Cerebellar nuclear complex (tissue), 1 donor: ENCODE measurements around the gene ATP5F1E.
A peak's percentile ranks its signal among the peaks of the same experiment; 100 is the strongest.

Experiments
- DNase-seq, 2 experiments: peaks; one replicate each; lab custom pipeline; 2025; lab: John Stamatoyannopoulos, UW

ATP5F1E gene

GRCh38 chr20:59032023-59032712 is at the start of gene ATP5F1E:
Gene ATP5F1E, minus strand, starts transcription at chr20:59032335. Its CDS starts 84 bp downstream, at chr20:59032251.
- peak; percentile 74 to 76 for DNase-seq

DNA sequence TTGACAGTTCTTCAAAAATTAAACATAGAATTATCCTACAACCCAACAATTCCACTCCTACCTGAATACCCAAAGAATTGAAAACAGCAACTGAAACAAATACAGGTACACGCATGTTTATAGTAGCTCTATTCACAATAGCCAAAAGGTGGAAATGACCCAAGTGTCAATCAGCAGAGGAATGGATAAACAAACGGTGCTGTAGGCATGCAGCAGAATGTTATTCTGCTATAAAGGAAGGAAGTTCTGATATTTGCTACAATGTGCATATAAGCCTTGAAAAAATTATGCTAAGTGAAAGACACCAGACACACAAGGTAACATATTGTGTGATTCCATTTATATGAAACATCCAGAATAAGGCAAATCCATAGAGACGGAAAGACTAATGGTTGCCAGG is 48.9 kb upstream of the ATP5F1E start:
- no peak for DNase-seq

DNA sequence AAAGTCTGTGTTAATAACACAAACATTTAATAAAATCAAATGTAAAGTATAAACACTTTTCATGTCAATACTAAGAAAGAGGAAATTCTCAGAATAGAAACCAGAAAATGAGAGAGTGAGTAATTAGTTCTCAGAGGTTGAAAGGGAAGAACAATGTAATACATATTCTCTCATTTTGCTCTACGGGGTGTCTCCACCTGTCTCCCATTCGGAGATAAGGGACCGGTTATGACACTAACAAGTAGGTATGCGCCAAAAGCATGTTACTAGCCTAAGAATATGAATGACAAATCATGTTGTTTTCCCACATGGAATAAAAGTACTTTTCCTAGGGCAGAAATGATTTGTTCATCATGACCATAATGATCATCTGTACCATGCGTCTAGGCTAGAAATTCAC is 46.1 kb upstream of the ATP5F1E start:
- DNase-seq, result no peak

DNA sequence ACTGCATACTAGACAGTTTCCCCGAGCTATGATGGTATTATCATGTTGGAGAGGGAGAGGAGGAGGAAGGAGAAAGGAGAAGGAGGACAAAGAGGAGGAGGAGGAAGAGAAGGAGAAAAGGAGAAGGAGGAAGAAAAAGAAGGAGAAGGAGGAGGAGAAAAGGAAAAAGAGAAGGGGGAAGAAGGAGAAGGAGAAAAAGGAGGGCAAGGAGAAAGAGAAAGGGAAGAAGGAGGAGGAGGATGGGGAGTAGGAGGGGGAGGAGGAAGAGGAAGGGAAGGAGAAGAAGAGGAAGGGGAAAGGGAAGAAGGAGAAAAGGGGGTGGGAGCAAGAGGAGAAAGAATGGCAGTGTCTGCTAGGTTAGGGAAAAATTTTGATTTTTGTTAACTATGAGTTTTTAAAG is 45.6 kb upstream of the ATP5F1E start:
- DNase-seq, result no peak

DNA sequence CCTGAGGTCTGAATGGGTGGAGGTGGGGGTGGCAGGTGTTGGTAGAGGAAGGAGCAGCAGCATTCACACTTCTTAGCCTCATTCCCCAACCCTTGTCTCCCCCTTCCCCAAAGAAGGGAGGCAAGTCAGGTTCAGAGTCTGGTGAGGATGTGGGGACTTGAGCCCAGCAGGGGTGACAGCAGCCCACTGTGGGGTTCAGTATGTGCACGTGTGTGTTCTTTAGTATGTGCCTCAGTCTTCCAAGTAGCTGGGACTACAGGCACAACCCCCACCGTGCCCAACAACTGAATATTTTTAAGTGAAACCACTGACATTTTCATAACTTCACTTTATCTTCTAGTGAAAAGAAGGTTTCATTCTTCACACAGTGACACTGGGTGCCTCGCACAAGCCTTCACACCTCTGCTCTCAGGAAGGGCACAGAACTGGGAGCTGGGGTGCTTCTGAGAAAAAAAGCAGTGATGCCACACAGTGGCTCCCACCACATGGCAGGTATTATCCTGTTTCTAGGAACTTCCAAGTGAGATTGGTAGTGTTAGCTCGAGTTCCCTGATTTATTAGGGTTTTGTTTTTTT is 43.9 kb upstream of the ATP5F1E start:
- no peak for DNase-seq

DNA sequence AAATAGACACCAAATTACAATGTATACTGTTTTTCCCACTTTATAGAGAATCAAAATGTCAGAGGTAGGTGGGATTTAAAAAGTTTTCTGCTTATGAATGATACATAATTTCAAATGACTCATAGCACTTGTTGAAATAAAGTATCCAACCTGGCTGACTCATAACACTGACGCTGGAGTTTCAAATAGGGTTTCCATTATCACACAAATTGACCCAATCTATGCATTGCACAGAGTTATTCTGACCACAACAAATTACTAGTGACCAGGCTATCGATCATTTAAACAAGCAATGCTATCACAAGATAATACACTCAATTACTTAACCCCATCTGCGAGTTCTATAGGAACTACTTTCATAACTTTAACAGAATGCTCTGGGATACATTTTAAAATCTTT is 42.3 kb upstream of the ATP5F1E start:
- no peak for DNase-seq

GRCh38 chr20:59073582-59073981 is 41.4 kb upstream of the ATP5F1E start:
- no peak for DNase-seq

DNA sequence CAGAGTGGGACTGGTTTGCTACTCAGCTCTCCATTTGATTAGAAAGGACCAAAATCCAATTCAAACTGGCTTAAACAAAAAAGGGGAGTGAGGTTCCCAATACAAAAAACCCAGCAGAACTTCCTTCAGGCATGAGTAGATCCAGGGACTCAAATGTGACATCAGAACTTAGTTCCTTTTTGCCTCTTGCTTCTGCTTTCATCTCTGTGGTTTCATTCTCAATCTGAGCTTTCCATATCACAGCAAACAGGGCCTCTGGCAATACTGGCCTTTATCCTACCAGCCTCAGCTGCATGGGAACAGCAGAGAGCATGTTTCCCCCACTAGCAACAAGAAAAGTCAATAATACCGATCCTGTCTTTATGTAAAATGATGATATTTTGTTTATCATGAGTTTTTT is 39.1 kb upstream of the ATP5F1E start:
- DNase-seq, result no peak

- no peak for DNase-seq
Measured at GRCh38 chr20:59069026-59069425, 36.9 kb upstream of the ATP5F1E start.

- no peak for DNase-seq
Measured at GRCh38 chr20:59068534-59068933, 36.4 kb upstream of the ATP5F1E start.

DNA sequence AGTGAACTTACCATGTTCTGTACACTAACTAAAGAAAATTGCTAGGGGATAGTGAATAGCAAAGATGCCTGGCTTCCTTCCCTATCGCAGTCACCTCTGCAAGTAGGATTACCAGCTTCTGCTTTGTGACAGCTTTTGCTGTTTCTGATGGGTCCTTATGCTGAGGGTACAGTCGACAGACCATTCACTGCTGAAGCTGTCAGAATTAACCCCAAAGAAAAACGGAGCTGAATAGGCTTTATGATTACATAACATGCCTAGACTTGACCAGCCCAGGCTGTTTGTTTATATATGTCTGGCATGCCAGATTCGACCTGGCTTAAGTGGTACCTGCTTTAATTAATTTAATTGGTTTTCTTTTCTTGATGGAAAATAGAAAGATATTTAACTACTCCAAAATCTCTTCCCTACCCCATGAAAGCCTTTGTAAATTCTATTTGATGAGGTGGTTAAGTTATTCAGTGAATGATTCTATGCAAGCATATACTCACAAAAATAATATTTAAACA is 32.1 kb upstream of the ATP5F1E start:
- DNase-seq, result no peak

DNA sequence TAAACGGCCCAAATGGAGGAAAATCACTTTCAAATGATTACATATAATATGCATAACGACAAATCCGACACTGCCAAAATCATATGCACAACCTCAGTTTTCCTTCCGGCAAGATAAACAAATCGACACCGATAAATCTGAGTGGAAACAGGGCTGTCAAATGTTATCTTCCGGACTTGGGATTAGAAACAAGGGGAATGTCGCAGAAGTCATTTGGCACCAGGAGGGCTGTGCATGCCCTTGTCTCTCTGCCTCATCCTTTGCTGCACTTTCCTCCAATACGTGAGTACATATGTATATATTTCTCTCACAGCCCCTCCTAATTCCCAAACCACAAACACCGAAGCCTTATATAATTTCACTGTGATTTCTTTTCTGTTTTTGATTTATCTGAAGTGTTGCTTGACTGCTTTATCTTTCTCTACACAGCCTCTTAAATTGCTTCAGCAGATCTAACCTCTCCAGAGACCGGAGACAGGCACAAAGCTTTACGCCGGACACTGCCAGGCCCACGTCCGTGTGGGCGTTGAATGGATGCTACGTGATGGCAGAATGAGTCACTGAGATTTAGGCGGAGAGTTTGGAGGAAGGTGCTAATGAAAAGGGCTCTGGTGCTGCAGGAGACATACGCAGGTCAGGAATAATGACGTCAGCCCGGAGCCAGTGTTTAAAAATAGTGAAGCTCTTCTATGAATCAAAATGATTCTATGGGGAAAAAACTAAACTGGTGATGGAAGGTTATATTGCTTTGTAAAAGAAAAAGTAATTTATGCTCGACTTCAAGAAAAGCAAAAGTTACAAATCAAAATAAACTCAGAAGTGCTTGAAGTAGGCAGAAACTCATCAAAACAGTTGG is 31.5 kb upstream of the ATP5F1E start:
- DNase-seq, result no peak

DNA sequence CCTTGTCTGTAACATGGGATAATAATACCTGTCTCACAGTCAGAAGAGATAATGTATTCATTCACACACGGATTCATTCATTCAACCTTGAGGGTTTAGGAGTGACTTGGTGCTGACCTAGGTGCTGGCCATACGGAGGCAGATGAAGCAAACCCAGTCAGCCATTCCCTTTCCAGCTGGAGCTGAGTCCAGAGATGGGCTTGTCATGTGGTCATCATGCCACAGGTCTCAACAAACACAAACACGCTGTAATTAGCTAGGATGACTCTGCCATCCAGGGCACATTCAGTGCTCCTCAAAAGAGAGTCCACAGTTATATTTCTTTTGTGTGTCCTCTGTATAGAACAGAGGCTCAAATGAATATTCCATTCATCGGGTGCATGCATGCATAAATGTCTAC is 29.9 kb upstream of the ATP5F1E start:
- no peak for DNase-seq

- no peak for DNase-seq
Measured at GRCh38 chr20:59055302-59055701, 23.2 kb upstream of the ATP5F1E start.

GRCh38 chr20:59051666-59052185 is 19.6 kb upstream of the ATP5F1E start:
- no peak for DNase-seq

- no peak for DNase-seq
Measured at GRCh38 chr20:59050437-59050836, 18.3 kb upstream of the ATP5F1E start.

DNA sequence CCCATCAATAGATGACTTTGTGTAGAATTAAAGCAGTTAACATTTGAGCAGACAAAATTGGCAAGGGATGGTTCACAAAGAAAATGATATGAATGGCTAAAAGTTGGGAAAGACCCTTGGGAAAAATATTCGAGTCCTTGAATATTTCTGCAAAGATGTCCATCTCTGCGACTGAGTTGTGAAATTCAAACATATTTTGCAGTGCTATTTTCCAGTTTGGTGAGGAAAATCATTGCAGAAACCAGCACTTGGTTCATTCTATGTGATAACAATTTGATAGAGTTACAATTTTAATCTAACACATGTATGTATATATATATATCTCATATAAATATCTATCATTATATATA is 16.5 kb upstream of the ATP5F1E start:
- DNase-seq, result no peak

GRCh38 chr20:59047938-59048680 is 16.0 kb upstream of the ATP5F1E start:
- DNase-seq, result no peak

- no peak for DNase-seq
Measured at GRCh38 chr20:59046862-59047261, 14.7 kb upstream of the ATP5F1E start.

GRCh38 chr20:59044796-59045195 is 12.7 kb upstream of the ATP5F1E start:
- DNase-seq, result no peak

DNA sequence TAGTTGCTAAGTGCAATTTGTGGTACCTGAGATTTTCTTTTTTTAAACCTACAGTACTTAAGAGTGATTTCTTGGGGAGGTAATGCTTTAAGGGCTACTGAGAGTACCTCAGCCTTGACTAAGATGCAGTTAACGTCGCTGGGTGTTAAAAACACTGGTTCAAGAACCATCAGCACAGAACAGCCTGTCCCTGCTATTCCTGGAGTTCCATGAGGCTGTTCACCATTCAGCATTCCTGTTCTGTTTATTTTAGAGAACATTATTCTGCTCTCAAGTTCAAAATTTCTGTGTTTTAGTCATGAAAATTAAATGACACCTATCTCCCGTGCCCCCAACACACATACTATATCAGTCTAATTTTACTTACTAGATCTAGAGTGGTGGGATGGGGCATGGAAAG is 12.2 kb upstream of the ATP5F1E start:
- no peak for DNase-seq

- DNase-seq, result no peak
Measured at GRCh38 chr20:59043698-59044097, 11.6 kb upstream of the ATP5F1E start.
